ENCODE data around the gene IFTAP. TPM values are rescaled to one million over a fixed set of nuclear protein-coding genes. Genes with fewer than 3 reads are reported as not detected.

Gene IFTAP
- total and polyA plus RNA-seq, 10 donors, result 5.8 to 15.7 (median 10.2) TPM

DNA sequence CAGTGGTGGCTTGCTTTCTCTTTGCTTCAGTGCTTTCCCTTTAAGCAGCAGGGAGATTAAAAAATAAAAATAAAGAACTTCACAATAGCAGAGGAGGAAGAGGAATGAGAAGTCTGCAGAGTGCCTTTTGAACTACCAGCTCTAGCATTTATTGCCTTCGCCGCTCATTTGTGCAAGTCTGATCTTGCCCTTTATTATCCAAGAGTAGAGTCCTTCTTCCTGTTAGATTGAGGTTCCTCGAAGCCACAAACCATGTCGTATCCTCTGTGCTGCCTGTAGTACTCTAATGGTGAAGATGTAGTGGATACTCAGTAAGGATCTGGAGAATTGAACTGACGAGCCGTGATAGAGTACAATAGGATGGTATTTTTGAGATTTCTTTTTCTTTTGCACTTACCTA lies 105.0 kb downstream of the IFTAP start:
- WGBS, 5 donors, result 62 to 73% (median 72%) methylated on average over 6 of the region's 6 CpGs
- intact Hi-C loops (cut with DNase I; ENCODE audit: low total_unique reads), result no loop called here
- Histone ChIP-seq H3K27me3 (replicated peaks in 1 of 7) (no peaks in the 10 kb centered on the region), H3K27ac (no peak overlapping the region), H3K9me3 (no peaks in the 10 kb centered on the region), H3K4me3 (no peak overlapping the region), H3K4me1 (no peaks in the 10 kb centered on the region), H3K36me3 (no peaks in the 10 kb centered on the region)
- no peak for DNase-seq
- TF ChIP-seq, protein P1, sequence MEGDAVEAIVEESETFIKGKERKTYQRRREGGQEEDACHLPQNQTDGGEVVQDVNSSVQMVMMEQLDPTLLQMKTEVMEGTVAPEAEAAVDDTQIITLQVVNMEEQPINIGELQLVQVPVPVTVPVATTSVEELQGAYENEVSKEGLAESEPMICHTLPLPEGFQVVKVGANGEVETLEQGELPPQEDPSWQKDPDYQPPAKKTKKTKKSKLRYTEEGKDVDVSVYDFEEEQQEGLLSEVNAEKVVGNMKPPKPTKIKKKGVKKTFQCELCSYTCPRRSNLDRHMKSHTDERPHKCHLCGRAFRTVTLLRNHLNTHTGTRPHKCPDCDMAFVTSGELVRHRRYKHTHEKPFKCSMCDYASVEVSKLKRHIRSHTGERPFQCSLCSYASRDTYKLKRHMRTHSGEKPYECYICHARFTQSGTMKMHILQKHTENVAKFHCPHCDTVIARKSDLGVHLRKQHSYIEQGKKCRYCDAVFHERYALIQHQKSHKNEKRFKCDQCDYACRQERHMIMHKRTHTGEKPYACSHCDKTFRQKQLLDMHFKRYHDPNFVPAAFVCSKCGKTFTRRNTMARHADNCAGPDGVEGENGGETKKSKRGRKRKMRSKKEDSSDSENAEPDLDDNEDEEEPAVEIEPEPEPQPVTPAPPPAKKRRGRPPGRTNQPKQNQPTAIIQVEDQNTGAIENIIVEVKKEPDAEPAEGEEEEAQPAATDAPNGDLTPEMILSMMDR (IDR thresholded peaks at IDR 0.05 in 8 of 11, conservative IDR thresholded peaks at IDR 0.05 in 3 of 11), result no peak
- TF ChIP-seq POLR2AphosphoS5 (IDR thresholded peaks at IDR 0.05) (no peak), POLR2A (IDR thresholded peaks at IDR 0.05) (no peak)

DNA sequence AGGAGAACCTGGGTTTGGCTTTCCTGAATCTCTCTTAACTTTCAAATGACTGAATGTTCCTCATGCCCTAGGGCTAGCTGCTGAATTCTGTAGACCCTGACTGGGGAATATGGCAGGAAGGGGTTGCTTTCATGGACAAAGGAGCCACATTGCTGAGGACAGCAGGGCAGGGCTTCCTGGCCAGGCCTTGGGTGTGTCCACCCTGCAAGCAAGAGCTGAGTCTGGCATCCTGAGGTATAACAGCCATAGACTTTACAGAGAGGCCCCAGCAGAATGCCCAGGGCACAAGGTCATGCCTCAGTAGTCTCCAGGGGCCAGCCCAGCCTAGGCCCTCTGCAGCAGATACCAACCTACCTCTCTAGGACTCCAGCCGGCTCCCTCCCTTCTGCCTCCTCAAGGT lies 105.9 kb downstream of the IFTAP start:
- Histone ChIP-seq H3K9me3 (no peaks in the 10 kb centered on the region), H3K27ac (no peak overlapping the region), H3K4me3 (no peak overlapping the region), H3K27me3 (replicated peaks in 1 of 7) (no peaks in the 10 kb centered on the region), H3K36me3 (no peaks in the 10 kb centered on the region), H3K4me1 (no peaks in the 10 kb centered on the region)
- intact Hi-C loops (cut with DNase I; ENCODE audit: low total_unique reads), result no loop called here
- no peak for DNase-seq
- 65 to 93% (median 77%) methylated on average over 1 of the region's 1 CpG for WGBS, 5 donors
- TF ChIP-seq, protein P1 (IDR thresholded peaks at IDR 0.05 in 8 of 11, conservative IDR thresholded peaks at IDR 0.05 in 3 of 11), result no peak
- no peak for TF ChIP-seq POLR2A (IDR thresholded peaks at IDR 0.05)
- no peak for TF ChIP-seq POLR2AphosphoS5 (IDR thresholded peaks at IDR 0.05)

DNA sequence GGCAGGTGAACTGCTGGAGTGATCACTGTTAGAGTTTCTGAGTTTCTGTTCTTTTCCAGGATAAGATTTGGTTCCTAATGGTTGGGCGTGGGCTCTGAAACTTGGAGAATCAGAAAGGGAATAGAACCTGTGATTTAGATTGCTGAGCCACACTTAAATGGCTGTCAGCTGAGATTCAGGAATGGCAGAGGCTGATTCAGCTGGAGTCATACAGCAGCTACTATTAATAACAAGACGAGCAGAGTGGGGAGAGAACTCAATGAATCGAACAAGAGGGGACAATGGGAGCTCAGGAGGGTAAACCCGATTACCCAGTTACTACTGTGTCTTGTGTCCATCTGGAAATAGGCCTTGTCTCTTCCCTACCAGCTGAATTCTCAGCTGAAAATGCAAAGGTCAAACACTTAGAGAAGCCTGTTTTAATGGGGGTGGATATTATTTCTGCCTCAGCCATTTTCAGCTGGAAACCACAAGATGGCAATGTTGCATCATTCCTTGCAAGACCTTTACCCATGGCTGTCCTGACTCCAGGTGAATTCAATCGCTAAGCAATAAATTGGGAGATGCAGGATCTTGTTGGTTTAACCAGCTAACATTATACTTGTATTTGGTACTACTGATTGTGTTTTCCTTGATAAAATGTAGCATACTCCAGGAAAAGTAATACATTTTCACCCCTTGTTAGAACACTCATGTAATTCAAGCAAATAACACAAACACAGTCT lies 108.2 kb downstream of the IFTAP start:
- H3K27me3 ChIP-seq (replicated peaks in 1 of 7), result no peaks in the 10 kb centered on the region
- 52 to 61% (median 54%) methylated on average over 5 of the region's 5 CpGs for WGBS, 5 donors
- H3K4me3 ChIP-seq, result no peak overlapping the region
- intact Hi-C loops (cut with DNase I; ENCODE audit: low total_unique reads), result no loop called here
- H3K36me3 ChIP-seq, result no peaks in the 10 kb centered on the region
- TF ChIP-seq POLR2A (IDR thresholded peaks at IDR 0.05), result no peak
- TF ChIP-seq, protein P1 (IDR thresholded peaks at IDR 0.05 in 8 of 11, conservative IDR thresholded peaks at IDR 0.05 in 3 of 11), result peak in 10 of 11 experiments; percentile 34 to 76 (median 59)
- no peak for DNase-seq
- no peak overlapping the region for H3K27ac ChIP-seq
- H3K4me1 ChIP-seq, result no peaks in the 10 kb centered on the region
- H3K9me3 ChIP-seq, result no peaks in the 10 kb centered on the region

DNA sequence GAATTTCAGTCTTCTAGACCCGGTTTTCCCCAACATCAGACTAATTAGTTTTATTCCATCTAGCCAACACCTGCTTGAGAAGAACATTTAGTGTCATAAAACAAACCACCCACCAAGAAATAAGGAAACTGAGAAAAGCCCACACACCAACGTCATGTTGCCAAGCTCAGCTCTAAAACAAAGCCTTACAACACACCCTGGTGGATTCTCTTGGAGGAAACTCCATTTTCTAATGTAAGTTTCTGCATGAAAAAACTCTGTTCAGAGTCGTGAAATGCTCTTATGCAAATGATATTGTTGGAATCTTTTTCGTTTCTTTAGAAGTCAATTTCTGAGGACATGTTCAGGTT lies 108.7 kb downstream of the IFTAP start:
- Histone ChIP-seq H3K36me3 (no peaks in the 10 kb centered on the region), H3K27ac (no peak overlapping the region), H3K9me3 (no peaks in the 10 kb centered on the region), H3K4me1 (no peaks in the 10 kb centered on the region), H3K27me3 (replicated peaks in 1 of 7) (no peaks in the 10 kb centered on the region), H3K4me3 (no peak overlapping the region)
- intact Hi-C loops (cut with DNase I; ENCODE audit: low total_unique reads), result no loop called here
- DNase-seq, result no peak
- TF ChIP-seq POLR2AphosphoS5 (IDR thresholded peaks at IDR 0.05), result no peak
- TF ChIP-seq, protein P1 (IDR thresholded peaks at IDR 0.05 in 8 of 11, conservative IDR thresholded peaks at IDR 0.05 in 3 of 11), result no peak
- no peak for TF ChIP-seq POLR2A (IDR thresholded peaks at IDR 0.05)
- 38 to 56% (median 47%) methylated on average over 4 of the region's 4 CpGs for WGBS, 5 donors

Other genes starting within 250 kb of the IFTAP start
- 10 to 100 TPM; 18.5 to 26.1 (median 20.6) TPM for gene TRAF6, start 84.2 kb upstream of the IFTAP start, total RNA-seq
- 1 to 10 TPM; 2.1 to 3.9 (median 2.7) TPM for gene TRAF6, start 84.2 kb upstream of the IFTAP start, polyA plus RNA-seq
- 10 to 100 TPM in 1 of 7 donors, 1 to 10 TPM in 6; 3.9 to 12.6 (median 7.3) TPM for gene RAG1, start 26.5 kb upstream of the IFTAP start, total RNA-seq
- 1 to 10 TPM in 1 of 3 donors, under 1 TPM in 2; 0.39 to 2.1 (median 0.80) TPM for gene RAG1, start 26.5 kb upstream of the IFTAP start, polyA plus RNA-seq
- not detected for gene RAG2, start 3.7 kb downstream of the IFTAP start, total RNA-seq
- not detected for gene RAG2, start 3.7 kb downstream of the IFTAP start, polyA plus RNA-seq

All from spleen (tissue), 11 donors.